GM21390 (cell line): ENCODE measurements around the gene TAF3.

Experiments used
- ATAC-seq: cut with Tn5 transposase; IDR thresholded peaks from one replicate; pipeline ENCODE4 v1.9.1; 2021; ENCODE audit not compliant: unreplicated experiment

The TAF3 gene

DNA sequence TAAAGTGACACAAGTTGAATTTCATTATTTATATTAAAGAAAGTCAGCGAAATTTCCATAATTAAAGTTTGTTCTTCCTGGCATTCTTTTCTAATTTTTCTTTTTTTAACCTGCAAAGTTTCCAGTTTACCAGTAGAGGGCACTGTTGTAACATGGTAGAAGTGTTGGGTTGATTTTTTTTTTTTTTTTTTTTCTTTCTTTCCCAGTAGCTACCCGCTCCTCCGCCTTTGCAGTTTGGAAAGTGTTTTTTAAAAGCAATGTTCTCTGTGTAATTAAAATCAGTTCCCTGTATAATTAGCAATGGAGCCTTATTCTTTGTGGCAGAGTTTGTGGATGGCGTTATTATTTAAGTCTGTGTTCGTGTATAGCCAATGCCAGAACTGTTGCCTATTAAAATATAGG is 53.7 kb downstream of the TAF3 start:
- no peak for ATAC-seq

DNA sequence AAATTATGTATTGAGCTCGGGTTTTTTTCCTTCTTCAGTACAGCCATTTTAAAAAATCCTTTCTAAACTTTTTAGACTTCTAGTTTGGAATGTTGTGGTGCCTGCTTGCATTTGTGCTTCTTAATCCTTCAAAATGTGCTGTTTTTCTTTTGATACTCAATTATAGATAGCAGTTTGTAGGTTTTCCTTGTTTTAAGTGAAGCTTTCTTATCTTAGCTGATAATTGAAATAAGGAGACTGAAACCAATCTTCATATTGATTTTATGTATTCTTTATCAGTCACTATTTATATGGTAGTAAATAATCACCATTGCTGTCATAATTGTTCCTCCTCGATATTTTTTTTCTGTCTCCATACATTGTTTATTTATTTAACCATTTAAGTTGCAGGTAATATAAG is 56.6 kb downstream of the TAF3 start:
- ATAC-seq: no peak

DNA sequence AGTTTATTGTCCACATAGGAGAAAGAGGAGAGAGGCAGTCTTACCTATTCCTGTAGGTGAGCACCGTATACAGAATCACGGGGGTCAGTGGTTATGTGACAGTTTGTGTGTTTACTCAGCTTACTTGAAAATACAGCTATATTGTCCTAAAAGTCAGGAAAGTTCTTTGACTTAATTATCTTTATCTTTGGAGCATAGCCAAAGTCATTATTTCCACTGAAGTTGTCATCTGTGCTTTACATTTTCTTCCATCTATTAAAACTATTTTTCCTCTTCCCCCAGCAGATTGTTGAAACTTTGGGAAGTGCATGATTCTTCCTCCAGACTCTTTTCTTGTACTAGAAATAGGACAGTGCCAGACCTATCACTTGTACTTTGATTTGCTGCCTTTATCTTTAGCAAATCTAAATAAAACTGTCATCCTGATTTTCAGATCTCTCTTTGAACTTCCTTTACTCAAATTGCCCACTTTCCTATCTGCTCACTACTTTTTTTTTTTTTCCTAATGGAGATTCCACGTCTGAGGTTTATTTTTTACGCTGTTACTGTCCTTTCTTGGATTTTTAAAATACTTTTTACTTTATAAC is 58.3 kb downstream of the TAF3 start:
- ATAC-seq: no peak

DNA sequence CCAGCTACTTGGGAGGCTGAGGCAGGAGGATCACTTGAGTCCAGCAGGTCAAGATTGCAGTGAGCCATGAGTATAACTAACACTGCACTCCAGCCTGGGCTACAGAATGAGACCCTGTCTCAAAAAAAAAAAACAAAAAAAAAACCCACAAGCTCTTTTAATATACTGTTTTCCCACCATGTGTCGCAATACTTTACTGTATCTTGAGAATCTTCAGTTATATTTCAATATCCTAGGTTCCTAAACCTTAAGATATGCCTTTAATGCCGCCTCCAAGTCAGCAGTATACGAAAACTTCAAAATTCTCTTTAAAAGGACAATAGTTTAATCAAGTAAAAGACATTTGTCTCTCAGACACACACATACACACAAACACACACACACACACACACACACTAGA is 62.8 kb downstream of the TAF3 start:
- ATAC-seq: no peak

DNA sequence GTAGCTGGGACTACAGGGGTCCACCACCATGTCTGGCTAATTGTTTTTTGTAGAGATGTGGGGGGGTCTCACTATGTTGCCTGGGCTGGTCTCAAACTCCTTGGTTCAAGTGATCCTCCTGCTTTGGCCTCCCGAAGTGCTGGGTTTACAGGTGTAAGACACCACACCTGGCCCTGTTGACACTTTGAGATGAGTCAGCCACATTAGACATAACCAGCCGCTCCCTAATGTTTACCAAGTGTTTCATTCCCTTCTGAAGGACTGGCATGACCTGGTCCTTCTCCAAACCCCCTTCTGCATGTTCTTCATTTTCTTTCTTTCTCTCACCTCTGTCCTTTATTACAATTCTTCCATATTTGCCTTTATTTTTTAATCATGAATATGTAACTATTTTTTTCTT is 67.8 kb downstream of the TAF3 start:
- ATAC-seq: no peak

DNA sequence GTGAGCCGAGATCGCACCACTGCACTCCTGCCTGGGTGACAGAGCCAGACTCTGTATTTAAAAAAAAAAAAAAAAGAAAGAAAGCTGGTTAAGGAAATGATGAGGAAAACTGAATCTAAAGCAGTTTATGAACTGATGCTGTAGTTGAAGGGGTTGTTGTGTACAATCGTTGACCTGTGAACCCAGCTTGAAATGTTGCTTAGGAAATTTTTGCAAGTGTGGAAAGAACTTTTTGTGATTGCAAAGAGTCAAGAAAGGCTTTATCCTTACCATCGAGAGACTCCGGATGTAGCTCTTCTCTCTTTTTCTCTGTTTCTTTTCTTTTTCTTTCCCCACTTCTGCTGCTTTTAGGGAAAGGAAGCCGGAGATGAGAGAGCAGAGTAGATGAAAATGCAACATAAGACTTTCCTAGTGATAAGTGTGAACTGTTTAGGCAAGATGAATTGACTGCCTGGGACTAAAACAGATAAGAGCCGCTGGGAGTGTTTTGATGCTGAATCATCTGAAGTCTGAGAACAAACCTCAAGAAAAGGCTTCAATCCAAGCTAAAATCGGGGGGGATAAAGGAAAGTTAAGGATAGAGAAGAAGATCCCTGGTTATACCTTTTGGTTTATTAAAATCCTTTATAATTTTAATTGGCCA is 69.0 kb downstream of the TAF3 start:
- no peak for ATAC-seq

DNA sequence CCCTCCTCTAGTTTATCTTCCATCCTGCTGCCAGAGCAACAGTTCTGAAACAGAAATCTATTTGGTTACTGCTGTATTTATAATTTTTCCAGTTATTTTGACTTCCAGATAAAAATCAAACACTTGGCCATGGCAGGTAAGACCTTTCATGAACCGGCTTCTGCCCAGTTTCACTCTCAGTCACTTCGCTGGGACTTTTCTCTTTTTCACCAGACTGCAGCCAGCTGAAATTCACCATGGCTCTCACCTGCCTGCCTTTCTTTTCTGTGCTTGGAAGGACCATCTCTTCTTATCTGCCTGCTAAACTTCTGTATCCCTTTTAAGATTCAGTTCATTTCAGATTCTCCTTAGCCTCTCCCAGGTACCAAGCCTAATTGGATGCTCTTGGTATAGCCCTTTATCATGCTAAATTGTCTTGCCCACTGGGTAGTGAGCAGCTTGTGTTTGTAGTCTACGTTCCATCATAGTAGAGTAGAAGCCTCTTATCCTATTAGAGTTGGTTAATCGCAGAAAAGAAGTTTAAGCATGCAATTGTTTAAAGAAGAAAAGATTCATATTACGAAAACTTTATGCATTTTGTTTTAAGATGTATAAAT is 71.7 kb downstream of the TAF3 start:
- ATAC-seq: no peak

DNA sequence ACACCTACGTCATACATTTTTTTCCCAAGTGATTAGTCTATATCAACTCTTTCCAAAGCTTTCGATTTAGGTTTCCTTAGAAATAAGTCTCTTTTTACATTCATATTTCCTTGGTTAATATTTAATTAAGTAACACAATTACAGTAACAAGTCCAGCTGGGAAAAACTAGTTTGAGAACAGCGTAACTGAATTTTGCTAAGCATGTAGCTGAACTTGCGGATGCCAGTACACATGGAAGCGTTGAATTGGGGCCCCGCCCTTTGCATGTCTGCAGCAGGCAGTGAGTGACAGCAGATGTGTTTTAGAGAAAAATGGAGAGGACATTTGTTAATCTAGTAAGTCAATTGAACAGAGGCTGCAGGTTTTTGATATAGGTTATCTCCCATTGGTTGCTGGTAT is 72.5 kb downstream of the TAF3 start:
- ATAC-seq: no peak

DNA sequence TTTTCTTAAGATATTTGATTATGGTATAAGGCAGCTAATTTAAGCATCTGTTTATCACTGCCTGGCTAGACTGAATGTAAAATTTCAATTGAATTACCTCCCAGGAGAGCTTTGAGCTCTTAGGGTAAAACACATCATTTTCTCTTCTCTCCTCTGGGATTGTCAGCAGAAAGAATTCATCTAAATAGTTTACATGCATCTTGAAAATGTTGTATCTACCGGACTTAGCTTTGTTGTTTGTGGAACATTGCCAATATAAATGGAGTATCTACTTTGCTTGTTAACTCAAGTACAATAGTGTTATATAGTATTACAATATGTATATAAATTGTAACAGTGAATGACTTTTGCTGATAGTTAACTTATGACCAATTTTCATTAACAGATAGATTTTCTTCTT is 73.3 kb downstream of the TAF3 start:
- no peak for ATAC-seq

DNA sequence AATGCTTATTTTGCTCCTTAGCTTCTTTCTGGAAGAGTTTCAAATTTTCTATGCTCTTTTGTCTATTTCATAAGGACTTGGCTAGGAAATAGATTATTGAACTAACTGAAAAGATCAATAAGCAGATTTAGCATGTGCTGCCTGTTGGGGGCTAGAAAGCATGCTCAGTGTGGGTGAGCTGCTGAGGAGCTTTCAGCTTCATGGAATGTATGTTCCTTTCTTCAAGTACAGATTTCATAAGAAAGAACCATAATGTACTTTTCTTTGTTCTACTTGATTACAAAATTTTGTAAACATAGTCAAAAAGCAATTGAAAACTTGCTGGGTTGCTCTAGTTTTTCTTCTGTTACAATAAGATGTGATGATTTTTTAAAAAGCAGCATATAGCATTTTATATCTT is 73.8 kb downstream of the TAF3 start:
- ATAC-seq: no peak

DNA sequence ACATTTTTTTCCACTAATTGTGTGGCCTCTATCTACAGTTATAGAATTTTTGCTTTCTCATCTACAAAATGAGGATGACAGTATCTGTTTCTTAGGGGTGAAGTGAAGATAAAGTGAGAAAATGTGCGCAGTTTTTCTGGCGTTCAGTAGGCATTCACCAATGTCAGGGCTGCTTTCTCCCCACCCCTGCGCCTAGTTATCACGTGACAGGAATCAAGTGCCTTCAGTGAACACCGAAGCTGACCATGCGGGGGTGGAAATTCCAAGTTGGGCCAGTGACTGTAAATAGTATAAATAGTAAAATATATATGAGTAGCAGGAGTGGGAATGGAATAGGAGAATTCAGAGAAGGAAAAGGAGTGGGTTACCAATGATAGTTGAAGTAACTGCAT is 77.4 kb downstream of the TAF3 start:
- ATAC-seq: no peak

DNA sequence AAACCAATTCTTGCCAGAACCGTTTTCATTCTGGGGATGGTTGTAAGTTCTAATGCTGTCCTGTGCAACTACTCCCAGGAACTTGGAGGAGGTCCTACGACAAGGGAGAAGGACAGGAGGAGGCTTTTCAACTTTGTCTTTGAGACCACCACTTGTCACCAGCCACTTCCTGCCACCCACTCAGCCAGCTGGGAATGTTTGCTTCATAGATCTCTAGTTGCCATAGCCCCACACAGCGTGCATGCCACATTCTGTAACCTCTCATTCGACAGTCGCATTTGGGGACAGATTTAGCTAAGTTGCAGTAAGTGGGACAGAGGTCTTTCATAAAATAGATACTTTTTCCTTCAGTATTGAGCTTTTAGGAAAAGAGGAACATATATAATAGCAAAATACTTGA is 78.0 kb downstream of the TAF3 start:
- no peak for ATAC-seq

DNA sequence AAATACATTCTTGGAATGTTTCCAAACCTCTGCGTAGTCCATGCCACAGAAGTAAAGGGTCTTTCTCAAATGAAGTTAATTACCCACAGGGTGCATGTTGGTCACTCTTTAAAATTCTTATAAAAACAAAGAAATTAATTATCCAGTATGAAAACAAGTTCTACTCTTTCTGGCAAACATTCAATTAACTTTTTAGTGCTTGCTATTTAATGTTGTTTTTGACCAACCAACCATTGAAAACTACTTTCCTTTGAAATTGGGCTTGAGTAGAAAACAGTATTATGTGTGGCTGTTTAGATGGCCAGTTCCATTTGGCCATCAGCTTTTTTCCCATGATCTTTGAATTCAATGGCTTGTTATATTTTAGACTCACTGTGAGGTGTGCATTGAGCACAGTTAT is 83.0 kb downstream of the TAF3 start:
- no peak for ATAC-seq

DNA sequence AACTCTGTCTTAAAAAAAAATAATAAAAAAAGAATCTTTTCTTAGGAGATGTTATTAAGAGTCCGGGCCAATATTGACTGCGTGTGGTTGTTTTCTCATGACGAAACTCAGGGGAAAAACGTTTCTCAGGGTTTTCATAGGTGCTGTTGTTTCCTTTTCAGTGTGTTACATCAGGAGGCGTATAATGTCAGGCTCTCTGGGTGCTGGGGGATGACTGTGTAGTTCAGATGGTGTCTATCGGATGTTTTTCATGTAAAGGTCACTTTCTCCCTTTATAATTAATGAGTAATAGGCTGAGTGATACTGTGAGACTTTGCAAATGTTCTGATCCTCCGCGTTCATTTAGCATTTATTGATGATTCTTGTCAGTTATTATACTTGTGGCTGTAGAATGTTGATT is 84.1 kb downstream of the TAF3 start:
- no peak for ATAC-seq

DNA sequence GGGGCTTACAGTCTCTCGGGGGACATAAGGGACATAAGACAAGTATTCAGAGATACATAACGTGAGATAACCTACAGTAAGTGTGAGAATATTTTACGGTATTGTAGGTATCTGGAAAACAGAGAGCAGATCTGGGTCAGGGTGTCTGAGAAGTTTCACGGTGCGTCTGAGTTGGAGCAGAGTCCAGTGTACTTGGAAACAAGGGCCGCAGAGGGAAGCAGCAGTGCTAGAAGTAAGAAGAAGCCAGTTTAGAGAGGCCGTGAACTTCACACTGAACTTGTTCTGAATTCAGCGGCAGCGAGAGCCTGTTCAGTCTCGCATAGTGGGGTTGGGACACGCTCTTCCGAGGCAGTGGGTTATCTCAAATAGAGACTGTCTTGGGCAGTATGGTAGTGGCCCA is 85.5 kb downstream of the TAF3 start:
- ATAC-seq: no peak

DNA sequence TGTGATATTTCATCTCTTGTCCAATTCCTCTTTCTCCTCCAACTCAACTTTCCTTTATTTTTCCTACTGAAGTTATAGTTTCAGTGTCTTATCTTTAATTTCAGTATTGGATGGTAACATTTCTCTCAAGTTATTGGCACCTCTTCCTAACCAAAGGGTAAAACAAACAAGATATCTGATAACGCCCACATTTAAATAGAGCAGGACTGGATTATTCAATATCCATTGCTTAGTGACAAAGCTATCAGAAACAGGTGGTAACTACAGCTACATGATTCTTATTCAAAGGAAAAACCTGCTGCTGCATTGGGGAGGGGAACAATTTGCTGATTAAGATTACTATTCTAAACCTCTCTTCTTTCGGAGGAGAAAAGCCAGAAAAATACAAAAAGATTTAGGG is 87.8 kb downstream of the TAF3 start:
- no peak for ATAC-seq

DNA sequence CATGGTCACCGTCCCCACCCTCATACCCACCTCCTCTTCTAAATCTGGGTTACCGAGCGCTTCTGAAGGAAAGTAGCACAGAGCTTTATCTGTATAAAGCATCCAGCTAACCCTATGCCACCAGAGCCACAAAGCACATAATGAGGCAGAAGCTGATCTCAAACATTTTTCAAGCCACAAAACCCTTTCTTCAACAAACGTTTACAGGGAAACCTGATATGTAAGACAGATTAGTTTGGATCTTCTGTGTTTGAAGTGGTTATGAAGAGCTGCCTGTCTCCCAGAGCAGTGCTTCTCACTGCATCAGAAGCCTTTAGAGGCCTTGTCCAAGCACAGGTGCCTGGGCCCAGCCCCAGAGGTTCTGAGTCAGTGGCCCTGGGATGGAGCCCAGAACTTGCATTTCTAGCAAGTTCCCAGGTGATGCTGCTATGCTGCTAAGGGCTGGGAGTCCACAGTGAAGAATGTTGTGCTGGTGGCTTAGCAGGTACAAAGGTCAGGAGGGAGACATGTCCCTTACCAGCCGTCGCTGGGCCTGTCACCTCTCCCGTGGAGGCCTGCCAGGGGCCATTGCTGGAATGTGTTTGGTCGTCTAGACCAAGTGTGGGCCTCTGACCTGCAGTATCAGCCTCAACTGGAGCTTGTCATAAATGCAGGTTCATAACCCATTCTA is 90.4 kb downstream of the TAF3 start:
- ATAC-seq: no peak

DNA sequence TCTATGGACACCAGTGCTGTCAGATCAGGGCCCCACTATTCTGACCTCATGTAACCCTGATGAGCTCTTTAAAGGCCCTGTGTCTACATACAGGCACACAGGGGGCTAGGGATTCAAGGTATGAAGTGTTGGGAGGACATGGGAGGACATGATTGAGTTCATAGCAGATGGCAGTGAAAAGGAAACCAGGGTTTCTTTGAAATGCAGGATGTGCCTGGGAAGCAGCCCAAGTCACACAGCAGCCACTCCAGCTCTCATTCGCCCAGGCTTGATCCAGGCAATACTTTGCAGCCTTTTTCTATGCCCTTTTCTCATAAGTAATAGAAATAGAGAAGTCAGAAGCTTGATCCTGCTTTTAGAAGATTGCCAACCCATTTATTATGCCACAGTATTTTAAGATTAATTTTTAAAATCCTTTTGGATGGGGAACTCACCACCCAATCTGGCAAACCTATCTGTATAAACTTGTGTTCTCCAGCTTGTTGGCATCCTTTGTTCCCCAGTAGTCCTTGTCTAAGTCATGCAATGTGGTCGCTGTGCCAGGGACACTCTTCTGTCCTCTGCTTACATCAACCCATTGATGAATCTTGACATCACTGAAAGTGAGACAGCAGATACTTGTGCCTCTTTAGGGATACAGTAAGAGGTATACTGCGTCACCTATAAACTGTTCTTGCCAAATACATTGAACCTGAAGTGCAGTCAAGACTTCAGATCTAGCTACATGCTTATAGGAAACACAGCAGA is 95.0 kb downstream of the TAF3 start:
- ATAC-seq: no peak

DNA sequence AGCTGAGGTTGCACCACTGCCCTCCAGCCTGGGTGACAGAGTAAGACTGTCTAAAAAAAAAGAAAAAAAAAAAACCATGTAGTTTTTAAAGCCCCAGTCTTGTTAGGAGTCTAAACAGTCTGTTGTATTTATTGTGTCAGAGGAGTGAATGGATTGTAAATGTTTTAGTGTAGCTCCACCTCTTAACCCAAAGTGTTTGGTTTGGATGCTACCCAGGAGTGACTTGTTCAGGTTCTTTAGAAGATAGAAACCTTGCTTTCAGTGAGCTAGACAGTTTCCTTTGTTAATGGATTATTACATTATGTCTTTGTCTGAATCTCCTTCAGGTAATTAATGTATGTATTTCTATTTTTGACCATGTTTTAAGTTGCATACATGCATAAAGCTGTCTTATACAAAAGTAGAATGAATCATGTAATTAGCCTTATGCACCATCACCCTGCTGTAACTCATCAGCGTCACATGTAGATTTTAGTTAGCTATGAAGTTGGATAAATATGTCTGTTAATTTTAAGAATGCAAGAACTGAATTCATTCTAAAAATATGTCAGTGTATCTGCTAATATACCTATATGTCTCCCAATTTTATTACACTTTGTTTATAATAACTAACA is 97.7 kb downstream of the TAF3 start:
- ATAC-seq: no peak

DNA sequence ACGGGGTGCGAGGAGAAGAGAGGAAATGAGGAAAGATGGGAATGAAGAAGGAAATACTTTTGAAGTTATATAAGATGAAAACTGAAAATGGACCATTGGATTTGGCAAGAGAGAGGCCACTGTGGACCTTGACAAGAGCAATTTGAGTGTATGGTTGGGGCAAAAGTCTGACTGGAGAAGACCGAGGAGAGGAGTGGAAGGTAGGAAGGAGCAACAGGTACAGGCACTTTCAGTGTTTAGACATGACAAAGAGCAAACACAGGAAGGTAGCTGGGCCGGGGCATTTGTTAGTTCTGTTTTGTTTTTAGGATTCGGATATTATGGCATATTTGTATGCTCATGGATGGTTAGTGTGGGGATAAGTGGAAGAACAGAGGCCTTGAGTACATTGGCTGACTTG is 99.4 kb downstream of the TAF3 start:
- ATAC-seq: no peak

DNA sequence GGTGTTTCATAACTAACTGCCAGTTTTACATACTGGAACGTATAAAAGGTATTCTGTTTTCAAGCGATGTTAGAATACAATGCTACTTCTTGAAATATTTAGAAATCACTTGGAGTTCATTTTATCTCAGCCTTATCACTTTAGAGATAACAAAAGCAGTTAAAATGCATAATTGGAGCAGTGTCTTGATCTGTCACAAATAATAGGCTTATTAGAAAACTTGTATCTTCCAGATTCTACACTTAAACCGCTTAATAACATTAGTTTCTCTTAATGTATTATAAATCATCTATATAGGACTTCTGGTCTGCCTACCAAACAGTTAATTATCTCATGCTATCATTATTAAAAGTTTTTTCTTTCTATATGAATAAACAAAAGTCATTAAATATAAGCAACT is 104.4 kb downstream of the TAF3 start:
- ATAC-seq: no peak
